Peyer's patch (tissue), 4 donors: ENCODE measurements around the gene CEMP1.

Source experiments
- POLR2A ChIP-seq, 2 donors: fragments of 450-650 bp; IDR thresholded peaks; one replicate each; pipeline ENCODE4 v1.5.1; 2017; ENCODE audit warnings: antibody characterized with exemption in 2 of 2, mild to moderate bottlenecking in 2 of 2, moderate library complexity in 2 of 2
- TF ChIP-seq, protein P1 (sequence below), 6 experiments: fragments of 450-650 bp in 4 of 6; fragments of 200-600 bp in 2 of 6; sonication (generic) in 1 of 6; IDR thresholded peaks; one replicate each; pipeline ENCODE4 v1.5.1; 2017 to 2019; ENCODE audit warnings: antibody characterized with exemption in 6 of 6, mild to moderate bottlenecking in 3 of 6, moderate library complexity in 1 of 6

DNA sequence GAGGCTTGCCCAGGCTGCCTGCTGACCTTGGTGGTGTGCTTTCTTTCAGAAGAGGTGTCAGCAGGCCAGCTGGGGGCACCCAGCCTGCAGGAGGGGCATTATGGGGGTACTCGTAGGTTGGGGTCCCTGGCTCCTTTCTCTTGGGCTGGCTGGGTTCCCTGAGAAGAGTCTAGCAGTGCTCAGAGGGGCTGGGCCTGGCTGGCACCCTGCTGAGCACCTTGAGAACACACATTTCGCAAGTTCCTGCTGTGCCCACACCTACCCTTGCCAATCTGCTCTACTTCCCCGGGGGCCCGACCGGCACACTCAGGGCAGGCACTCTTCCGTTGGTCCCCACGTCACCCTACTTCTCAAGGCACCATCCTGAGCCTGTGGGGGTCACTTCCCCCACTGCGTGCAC is 5.1 kb downstream of the CEMP1 start:
- TF ChIP-seq, protein P1, sequence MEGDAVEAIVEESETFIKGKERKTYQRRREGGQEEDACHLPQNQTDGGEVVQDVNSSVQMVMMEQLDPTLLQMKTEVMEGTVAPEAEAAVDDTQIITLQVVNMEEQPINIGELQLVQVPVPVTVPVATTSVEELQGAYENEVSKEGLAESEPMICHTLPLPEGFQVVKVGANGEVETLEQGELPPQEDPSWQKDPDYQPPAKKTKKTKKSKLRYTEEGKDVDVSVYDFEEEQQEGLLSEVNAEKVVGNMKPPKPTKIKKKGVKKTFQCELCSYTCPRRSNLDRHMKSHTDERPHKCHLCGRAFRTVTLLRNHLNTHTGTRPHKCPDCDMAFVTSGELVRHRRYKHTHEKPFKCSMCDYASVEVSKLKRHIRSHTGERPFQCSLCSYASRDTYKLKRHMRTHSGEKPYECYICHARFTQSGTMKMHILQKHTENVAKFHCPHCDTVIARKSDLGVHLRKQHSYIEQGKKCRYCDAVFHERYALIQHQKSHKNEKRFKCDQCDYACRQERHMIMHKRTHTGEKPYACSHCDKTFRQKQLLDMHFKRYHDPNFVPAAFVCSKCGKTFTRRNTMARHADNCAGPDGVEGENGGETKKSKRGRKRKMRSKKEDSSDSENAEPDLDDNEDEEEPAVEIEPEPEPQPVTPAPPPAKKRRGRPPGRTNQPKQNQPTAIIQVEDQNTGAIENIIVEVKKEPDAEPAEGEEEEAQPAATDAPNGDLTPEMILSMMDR (IDR thresholded peaks at IDR 0.05) = no peak
- no peak for TF ChIP-seq POLR2A (IDR thresholded peaks at IDR 0.05)
